Effector memory CD8-positive, alpha-beta T cell (primary cell): Measurements from ENCODE around the gene SND1.

Experiments
- ATAC-seq: fragments of 150-1000 bp; cut with Tn5 transposase; replicated peaks from 2 replicates; pipeline ENCODE4 v1.10.0; 2021; ENCODE audit warnings: mild to moderate bottlenecking, moderate library complexity
- DNase-seq, 3 experiments: peaks; one replicate each; pipeline ENCODE4 v3.0.0; 2021
- H3K27ac Mint-ChIP-seq, 2 donors: one replicate each; pipeline ENCODE4 v1.8.0; 2022; ENCODE audit warnings: mild to moderate bottlenecking in 2 of 2, mixed read lengths in 2 of 2, moderate library complexity in 2 of 2
- H3K27me3 Mint-ChIP-seq, 2 donors: one replicate each; pipeline ENCODE4 v1.8.0; 2022; ENCODE audit warnings: mixed read lengths in 2 of 2
- H3K36me3 Mint-ChIP-seq: one replicate; pipeline ENCODE4 v1.8.0; 2022; ENCODE audit warnings: mild to moderate bottlenecking, moderate library complexity, mixed read lengths; ENCODE audit not compliant: insufficient read depth
- H3K4me1 Mint-ChIP-seq, 2 donors: one replicate each; pipeline ENCODE4 v1.8.0; 2022; ENCODE audit warnings: low read depth in 2 of 2, mixed read lengths in 2 of 2
- H3K4me3 Mint-ChIP-seq, 2 donors: one replicate each; pipeline ENCODE4 v1.8.0; 2022; ENCODE audit warnings: mild to moderate bottlenecking in 2 of 2, mixed read lengths in 2 of 2, moderate library complexity in 2 of 2
- H3K9me3 Mint-ChIP-seq, 2 donors: one replicate each; pipeline ENCODE4 v1.8.0; 2022; ENCODE audit warnings: mixed read lengths in 2 of 2

The SND1 gene

DNA sequence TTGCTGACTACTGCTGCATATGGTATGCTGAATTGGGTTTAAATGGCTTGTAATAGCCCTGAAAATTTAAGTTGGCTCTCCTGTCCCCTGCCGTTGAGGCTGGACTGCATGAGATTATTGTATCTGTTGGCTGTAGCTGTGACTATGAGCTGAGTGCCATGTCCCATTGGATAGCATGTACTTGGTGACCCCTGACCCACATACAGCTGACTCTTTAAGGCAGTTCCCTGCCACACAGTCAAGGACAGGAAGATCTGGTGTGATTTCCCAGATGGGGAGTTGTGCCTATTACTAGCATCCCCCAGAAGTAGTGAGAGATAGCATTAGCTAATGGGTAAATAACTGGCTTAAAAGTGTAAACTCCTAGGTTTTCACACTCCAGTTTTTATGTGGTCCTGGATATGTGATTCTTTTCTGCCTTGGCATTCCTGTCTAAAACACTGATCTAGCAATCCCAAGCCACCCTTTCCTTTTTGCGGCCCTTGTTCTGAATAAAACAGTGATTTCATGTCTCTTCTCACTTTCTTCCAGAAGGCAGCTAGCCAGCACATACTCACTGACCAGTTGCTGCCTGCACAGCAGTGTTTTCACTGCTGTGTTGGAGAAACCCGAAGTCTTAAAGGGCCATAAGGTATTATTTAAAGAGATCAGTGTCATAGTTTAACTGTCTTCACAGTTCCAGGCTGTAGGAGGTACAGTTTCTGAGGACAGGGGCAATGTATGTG, 343.3 kb downstream of the SND1 start:
- Mint-ChIP-seq H3K4me3 (no peak overlapping the region), H3K9me3 (no peaks in the 10 kb centered on the region), H3K36me3 (peaks cover 40% of the 10 kb centered on the region), H3K27ac (no peak overlapping the region), H3K4me1 (peaks cover 2 to 8% of the 10 kb centered on the region in 2 donors), H3K27me3 (no peaks in the 10 kb centered on the region)
- ATAC-seq (no peak), DNase-seq (no peak)

DNA sequence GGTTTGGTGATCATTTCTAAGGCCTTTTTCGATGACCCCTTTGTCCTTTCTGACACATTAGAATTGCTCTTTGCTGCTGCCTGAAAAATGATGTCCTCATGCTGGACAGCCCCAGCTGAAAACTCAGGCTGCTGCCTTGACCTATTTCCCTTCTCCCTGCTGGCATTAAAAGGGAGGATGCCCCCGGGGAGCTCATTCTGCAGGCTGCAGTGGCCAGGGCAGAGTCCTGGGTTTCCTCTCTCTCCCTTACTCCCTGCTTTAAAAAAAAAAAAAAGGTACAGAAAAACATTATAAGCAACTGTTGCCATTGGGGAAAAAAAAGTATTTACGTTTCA, 343.9 kb downstream of the SND1 start:
- H3K4me3 Mint-ChIP-seq = no peak overlapping the region
- peaks cover 40% of the 10 kb centered on the region for H3K36me3 Mint-ChIP-seq
- DNase-seq = no peak
- peaks cover 2 to 8% of the 10 kb centered on the region in 2 donors for H3K4me1 Mint-ChIP-seq
- H3K27me3 Mint-ChIP-seq = no peaks in the 10 kb centered on the region
- ATAC-seq = no peak
- no peaks in the 10 kb centered on the region for H3K9me3 Mint-ChIP-seq
- peak overlapping the region in 1 of 2 donors; percentile 26 for H3K27ac Mint-ChIP-seq

DNA sequence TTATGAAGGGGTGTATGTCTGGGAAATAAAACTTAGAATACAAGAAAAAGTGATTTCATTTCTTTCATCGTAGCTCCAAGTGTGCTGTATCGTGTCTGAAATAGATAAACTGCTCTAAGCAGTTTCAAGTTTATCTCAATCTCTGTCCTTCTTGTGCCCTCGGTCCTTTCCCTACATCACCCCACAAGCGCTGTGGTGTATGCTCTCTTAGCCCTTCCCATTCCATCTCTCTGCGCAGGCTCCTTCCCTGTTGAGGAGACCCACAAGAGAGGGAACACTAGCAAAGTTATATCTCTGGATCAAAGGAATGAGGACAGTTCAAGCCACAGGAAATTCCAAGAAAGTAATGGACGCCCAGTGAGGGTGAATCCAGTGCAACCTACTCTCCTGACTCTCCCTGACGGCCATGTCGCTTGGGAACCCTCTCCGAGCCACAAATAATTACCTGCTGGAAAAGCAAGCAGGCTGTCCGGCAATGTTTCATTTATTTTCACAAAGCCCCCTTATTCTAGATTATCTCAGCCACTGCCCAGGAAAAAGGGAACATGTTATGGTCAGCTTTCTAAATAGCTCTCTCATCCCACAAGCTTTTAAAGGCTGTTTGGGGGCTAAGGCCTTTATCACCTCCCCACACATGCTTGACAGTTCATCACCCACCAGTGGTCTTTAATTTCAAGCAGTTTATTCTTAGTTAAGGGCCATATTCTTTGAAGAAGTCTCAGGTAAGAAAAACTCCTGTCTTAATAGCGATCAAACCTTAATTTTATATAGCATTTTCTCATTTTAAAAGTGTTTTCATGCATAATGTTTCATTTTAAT, 344.5 kb downstream of the SND1 start:
- no peak overlapping the region for H3K4me3 Mint-ChIP-seq
- DNase-seq (no peak), ATAC-seq (no peak)
- H3K27me3 Mint-ChIP-seq = no peaks in the 10 kb centered on the region
- H3K36me3 Mint-ChIP-seq = peaks cover 35% of the 10 kb centered on the region
- peak overlapping the region in 1 of 2 donors; percentile 26 for H3K27ac Mint-ChIP-seq
- no peaks in the 10 kb centered on the region for H3K9me3 Mint-ChIP-seq
- peaks cover 2 to 8% of the 10 kb centered on the region in 2 donors for H3K4me1 Mint-ChIP-seq

DNA sequence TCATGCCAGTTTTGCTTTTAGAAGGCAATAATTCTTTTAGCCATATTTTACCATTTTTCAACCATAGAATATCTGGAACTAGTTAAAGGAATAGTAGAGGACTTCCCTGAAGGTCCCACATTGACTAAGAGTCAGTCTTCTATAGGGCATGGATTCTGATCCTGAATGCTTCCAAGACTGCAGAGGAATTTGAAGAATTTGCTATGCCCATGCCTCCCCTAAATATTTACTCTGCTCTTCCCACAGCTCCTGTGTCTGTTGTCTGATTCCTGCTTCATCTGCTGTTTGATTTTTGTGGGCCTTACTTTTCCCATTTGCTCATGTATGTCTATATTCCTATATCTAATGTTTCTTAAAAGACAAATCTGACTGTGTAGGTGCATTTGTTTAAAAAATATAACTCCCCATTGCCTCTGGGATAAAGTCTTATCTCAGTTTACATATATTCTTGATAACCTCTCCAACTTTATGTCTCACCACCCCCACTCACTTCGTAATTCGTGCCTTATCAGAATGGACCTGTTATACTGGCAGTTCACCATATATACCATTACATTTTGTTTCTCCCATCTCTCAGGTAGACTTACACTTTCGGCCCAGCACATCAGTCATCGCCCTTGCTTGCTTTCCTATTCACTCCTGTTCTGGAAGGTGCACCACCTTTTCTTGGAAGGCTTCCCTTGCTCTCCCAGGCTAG, 345.4 kb downstream of the SND1 start:
- no peak overlapping the region for H3K27ac Mint-ChIP-seq
- H3K27me3 Mint-ChIP-seq = no peaks in the 10 kb centered on the region
- H3K36me3 Mint-ChIP-seq = peaks cover 34% of the 10 kb centered on the region
- DNase-seq = no peak
- H3K4me3 Mint-ChIP-seq = no peak overlapping the region
- no peak for ATAC-seq
- H3K9me3 Mint-ChIP-seq = no peaks in the 10 kb centered on the region
- H3K4me1 Mint-ChIP-seq = peaks cover 5 to 8% of the 10 kb centered on the region in 2 donors

DNA sequence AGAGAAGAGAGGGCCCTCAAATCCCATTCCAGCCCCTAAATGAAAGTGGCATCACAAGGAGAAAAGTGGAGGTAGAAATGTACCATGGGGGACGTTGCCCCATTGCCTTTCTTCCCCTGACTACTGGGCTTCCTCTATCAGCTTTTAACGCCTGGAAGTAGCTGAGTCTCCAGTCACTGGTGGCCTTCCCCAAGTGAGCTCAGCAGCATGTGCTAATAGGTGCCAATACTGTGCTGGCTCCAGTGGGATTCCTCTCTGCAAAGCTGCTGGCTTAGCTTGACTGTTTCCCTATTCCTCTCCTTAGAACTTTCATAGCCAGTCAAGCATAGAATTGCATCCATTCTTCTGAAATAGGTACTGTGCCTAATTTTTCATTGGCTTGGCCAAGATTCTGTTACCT, 346.7 kb downstream of the SND1 start:
- Mint-ChIP-seq H3K4me1 (peaks cover 16 to 19% of the 10 kb centered on the region in 2 donors), H3K27ac (peak overlapping the region; percentile 30 to 35), H3K36me3 (peaks cover 34% of the 10 kb centered on the region), H3K9me3 (no peaks in the 10 kb centered on the region), H3K4me3 (no peak overlapping the region), H3K27me3 (no peaks in the 10 kb centered on the region)
- ATAC-seq (no peak), DNase-seq (no peak)

DNA sequence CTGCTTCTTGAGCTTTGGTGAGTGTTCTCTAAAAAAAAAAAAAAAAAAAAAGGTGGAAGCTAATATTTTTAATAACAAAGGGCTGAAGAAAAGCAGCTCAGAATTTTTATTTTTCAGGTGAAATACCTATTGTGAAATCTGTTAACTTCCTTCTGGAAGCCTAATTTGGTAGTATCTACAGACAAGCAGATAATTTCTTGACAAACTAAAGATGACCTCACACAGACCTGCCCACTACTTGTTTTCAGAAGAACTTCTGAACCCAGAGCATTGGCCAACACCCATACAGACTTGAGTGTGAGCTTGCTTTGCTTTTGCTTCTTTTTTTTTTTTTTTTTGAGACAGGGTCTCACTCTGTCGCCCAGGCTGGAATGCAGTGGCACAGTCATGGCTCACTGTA, 348.1 kb downstream of the SND1 start:
- H3K27ac Mint-ChIP-seq = no peak overlapping the region
- H3K27me3 Mint-ChIP-seq = no peaks in the 10 kb centered on the region
- H3K36me3 Mint-ChIP-seq = peaks cover 29% of the 10 kb centered on the region
- no peak for ATAC-seq
- no peak overlapping the region for H3K4me3 Mint-ChIP-seq
- no peaks in the 10 kb centered on the region for H3K9me3 Mint-ChIP-seq
- peaks cover 20 to 21% of the 10 kb centered on the region in 2 donors for H3K4me1 Mint-ChIP-seq
- DNase-seq = no peak

DNA sequence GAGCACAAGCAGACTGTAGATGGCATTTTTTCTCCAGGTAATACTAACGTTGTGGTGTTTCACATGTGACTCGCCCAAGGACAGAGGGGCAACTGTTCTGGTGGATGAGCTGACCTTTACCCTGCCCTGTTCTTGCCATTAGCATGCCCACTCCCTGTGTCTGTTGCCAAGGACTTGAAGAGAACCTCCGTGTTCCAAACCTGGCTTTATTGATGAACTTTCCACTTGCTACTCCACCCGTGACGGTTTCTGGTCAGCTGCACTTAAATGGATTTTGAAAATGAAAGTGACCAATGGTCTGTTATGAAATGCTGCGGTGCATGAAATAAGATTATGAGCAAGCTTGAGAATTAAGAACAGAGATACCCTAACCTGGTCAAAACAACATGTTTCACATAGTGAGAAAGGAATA, 348.9 kb downstream of the SND1 start:
- Mint-ChIP-seq H3K4me1 (peaks cover 15 to 20% of the 10 kb centered on the region in 2 donors), H3K36me3 (peaks cover 28% of the 10 kb centered on the region), H3K27me3 (no peaks in the 10 kb centered on the region), H3K27ac (no peak overlapping the region), H3K4me3 (no peak overlapping the region), H3K9me3 (no peaks in the 10 kb centered on the region)
- ATAC-seq = no peak
- no peak for DNase-seq

DNA sequence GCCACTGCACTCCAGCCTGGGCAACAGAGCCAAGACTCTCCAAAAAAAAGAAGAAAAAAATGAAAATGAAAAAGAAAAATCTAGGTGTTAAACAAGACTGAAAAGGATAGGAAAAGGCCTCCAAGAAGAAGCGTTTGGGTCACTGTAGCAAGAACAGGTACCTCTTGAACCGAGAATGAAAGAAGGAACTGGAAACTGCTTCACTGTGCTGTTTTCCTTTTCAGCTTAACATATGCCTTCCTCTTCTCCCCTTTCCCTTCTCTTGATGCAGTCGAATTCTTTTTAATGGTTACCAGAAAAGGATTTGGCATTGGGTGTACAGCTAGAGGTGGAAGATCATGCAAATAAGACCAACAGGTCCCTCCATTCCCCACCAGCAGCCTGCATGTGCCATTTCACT, 351.2 kb downstream of the SND1 start:
- Mint-ChIP-seq H3K27me3 (no peaks in the 10 kb centered on the region), H3K27ac (peak overlapping the region; percentile 45 to 62), H3K4me1 (peaks cover 15 to 22% of the 10 kb centered on the region in 2 donors), H3K9me3 (no peaks in the 10 kb centered on the region), H3K4me3 (no peak overlapping the region), H3K36me3 (peaks cover 15% of the 10 kb centered on the region)
- ATAC-seq (no peak), DNase-seq (no peak)

DNA sequence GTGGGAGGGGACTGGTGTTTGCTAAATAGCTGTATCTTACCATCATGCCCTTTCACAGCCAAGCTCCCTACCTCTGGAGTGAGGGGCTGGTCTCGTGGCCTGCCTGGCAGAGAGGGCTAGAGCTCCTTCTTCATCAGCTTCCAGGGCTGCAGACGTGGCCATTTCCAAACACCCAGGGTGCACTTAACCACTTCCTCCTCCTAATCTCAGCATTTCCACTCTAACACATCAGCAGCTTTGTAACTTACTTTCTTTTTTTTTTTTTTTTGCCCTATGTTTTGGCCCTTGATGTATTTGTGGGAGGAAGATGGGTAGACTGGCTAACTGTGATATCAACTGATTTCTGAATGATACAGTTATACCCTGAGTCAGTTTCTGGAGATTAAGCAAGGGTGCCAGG, 351.8 kb downstream of the SND1 start:
- Mint-ChIP-seq H3K9me3 (no peaks in the 10 kb centered on the region), H3K27me3 (no peaks in the 10 kb centered on the region), H3K36me3 (peaks cover 8% of the 10 kb centered on the region), H3K4me1 (peaks cover 15 to 20% of the 10 kb centered on the region in 2 donors), H3K4me3 (no peak overlapping the region), H3K27ac (peak overlapping the region in 1 of 2 donors; percentile 45)
- ATAC-seq (no peak), DNase-seq (no peak)

DNA sequence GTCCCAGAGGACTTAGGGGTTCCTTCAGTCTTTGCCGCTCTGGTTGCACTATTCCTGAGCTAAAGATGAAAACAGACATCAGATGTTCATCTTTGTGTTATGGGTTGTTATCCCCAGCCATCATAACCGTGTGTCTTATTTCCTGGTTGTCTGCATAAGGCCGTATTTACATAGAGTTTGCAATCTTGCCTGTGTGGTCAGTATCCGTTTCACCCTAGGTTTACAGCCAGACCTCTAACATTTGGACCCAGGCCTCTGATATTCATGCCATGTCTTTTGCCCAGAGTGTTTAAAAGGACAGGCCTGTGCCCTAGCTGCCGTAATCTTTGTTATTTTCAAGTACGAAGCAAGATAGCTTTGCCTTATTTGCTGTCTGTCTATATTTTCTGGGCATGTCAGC, 352.6 kb downstream of the SND1 start:
- ATAC-seq (no peak), DNase-seq (no peak)
- Mint-ChIP-seq H3K36me3 (peaks cover 8% of the 10 kb centered on the region), H3K9me3 (no peaks in the 10 kb centered on the region), H3K4me3 (no peak overlapping the region), H3K27ac (no peak overlapping the region), H3K27me3 (no peaks in the 10 kb centered on the region), H3K4me1 (peaks cover 15 to 23% of the 10 kb centered on the region in 2 donors)

DNA sequence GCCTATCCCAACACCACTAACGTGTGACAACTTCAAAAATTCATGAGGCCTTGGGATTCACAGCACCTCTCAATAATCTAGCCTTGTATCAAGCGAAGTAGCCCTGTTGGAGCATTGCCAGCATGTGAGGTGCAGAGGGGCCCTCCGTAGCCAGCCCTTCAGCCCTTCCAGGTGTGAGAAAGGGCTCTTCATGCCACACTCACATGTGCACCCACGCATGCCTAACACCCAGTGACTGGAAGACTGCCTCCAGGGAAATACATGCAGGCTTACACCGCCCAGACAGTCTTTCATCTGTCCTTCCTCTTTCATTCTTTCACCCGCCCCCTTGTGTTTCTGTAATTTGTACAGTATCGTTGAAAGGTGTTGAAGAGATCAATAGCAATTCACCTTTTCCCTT, 353.1 kb downstream of the SND1 start:
- peaks cover 16 to 23% of the 10 kb centered on the region in 2 donors for H3K4me1 Mint-ChIP-seq
- no peak overlapping the region for H3K27ac Mint-ChIP-seq
- H3K9me3 Mint-ChIP-seq = no peaks in the 10 kb centered on the region
- no peak for DNase-seq
- no peaks in the 10 kb centered on the region for H3K27me3 Mint-ChIP-seq
- no peak overlapping the region for H3K4me3 Mint-ChIP-seq
- no peak for ATAC-seq
- H3K36me3 Mint-ChIP-seq = peaks cover 8% of the 10 kb centered on the region

DNA sequence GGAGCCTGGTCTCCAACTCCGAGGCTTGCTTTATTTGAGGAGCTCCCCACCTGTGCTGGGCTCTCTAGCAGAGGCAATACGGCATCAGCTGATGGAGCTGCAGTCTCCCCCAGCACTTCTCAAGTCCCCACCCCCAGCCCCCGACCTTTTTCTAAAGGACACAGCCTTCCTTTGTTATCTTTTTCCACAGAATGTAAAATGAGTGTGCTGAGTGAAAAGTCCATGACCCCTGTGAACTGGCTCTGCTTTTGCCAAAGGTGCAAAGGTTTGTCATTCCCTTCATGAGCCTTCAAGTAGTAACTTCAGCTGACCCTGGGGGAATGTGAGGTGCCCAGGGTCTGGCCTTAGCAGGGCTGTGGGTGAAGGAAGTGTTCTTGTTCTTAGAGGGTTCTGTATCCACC, 353.8 kb downstream of the SND1 start:
- Mint-ChIP-seq H3K27ac (peak overlapping the region; percentile 13 to 70), H3K36me3 (peaks cover 14% of the 10 kb centered on the region), H3K27me3 (no peaks in the 10 kb centered on the region), H3K9me3 (no peaks in the 10 kb centered on the region), H3K4me3 (no peak overlapping the region), H3K4me1 (peaks cover 20 to 23% of the 10 kb centered on the region in 2 donors)
- DNase-seq (no peak), ATAC-seq (no peak)

DNA sequence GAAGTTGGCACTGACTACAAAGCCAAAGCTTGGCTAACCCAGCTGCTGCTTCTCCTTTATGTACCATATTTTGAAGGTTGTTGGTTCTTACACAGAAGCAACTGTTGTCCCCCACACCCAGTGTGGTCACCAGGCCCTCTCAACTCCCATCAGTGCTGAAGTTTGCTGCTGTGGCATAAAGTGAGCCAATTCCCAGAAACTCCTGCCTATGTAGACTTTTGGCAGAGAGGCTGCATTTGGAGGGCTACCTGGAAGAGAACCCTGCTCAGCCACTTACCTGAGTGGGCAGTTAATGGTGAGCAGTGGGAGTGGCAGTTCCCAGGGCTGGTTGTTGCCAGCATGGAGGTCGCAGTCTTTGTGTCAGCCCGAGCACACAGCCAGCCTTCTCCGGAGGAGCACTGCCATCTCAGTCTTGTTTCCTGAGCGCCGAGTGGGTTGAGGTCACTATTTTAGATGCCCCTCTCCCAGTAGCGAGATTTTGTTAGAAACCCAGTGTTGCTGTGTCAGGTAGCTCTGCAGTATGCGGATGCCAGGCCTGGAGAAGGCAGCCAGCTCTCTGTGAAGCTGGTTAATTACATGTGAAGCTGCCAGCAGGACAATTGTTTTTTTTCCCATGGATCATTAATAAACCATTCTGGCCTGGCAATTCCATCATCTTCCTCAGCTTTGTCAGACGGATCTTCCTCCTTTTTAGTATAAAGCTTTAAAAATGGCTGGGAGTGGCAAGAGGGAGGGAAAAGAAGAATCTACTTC, 354.7 kb downstream of the SND1 start:
- peaks cover 15% of the 10 kb centered on the region for H3K36me3 Mint-ChIP-seq
- no peak for ATAC-seq
- no peak for DNase-seq
- H3K27me3 Mint-ChIP-seq = no peaks in the 10 kb centered on the region
- no peak overlapping the region for H3K4me3 Mint-ChIP-seq
- no peak overlapping the region for H3K27ac Mint-ChIP-seq
- peaks cover 20 to 23% of the 10 kb centered on the region in 2 donors for H3K4me1 Mint-ChIP-seq
- no peaks in the 10 kb centered on the region for H3K9me3 Mint-ChIP-seq
